PFSK-1 (cell line): ENCODE measurements around the gene ACBD3.

Experiments used
- POLR2AphosphoS5 ChIP-seq: IDR thresholded peaks from 2 replicates; pipeline ENCODE4 v1.6.1; 2012; ENCODE audit warnings: low read depth, mild to moderate bottlenecking, control low read depth, low read length, moderate library complexity
- REST ChIP-seq, 2 experiments: IDR thresholded peaks; 2 replicates each; pipeline versions ENCODE4 v1.6.1 to v1.8.0; 2011 to 2012; ENCODE audit warnings: low read depth in 2 of 2, low read length in 2 of 2, control low read depth in 1 of 2, inconsistent platforms in 1 of 2, mild to moderate bottlenecking in 1 of 2, moderate library complexity in 1 of 2; ENCODE audit not compliant: insufficient read depth in 1 of 2

DNA sequence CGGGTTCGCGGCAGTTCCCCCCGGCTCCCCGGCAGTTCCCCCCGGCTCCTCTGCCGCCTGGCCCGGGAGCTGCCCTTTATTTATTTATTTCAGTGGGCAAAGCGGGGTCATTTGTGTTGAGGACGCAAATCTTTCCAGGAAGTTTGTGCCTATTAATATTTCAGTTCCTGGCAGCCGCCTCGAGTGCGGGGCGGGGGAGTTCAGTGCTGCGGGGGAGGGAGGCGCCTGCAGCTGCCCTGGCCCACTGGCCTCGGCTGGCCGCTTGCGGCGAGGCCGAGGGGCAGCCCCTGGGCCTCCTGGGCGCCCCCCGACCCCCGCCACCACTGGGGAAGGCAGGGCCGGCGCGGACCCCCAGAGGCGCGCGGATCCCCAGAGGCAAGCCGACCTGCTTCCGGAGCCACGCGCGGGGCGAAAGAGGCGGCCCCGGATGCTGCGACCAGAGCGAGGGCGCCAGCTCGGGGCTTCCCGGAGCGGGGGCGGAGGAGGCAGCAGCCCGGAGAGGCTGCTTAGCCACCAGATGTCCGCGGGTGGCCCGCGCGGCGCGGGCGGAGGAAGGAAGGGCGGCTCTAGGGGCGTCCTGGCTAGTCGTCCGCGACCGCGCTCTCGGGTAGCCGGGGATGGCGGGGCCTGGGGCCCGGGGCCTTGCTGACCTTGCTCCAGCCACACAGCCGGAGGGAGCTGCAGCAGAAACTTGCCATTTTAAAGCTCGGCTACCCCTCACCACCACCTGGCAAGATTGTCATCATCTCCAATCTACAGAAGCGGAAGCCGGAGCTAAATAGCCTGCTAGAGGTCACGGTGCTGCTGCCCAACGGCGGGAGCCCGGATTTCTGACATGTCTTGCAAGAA lies 76.1 kb downstream of the ACBD3 start:
- TF ChIP-seq POLR2AphosphoS5, result no peak
- TF ChIP-seq REST (IDR thresholded peaks at IDR 0.05; ENCODE audit: insufficient read depth in 1 of 2, low read depth in 2 of 2, low read length in 2 of 2), result peak in 1 of 2 experiments; percentile 11; a peak in 1 of 4 replicates
